Purkinje cell (primary cell): ENCODE data around the gene ACO2. TPM values are rescaled to one million over a fixed set of nuclear protein-coding genes. Genes with fewer than 3 reads are reported as not detected.

Experiments
- polyA plus RNA-seq: library from polyadenylated mRNA; unstranded; fragments of >200 nt; fragmentation: Nextera tagmentation; gene quantifications from 2 replicates; pipeline ENCODE4 v1.2.1, GENCODE V29; 2014

The ACO2 gene
- polyA plus RNA-seq, result 26.3 and 29.0 TPM in 2 replicates

GRCh38 chr22:41468381-41469217 is at the start of gene ACO2, which contains the start of gene PHF5A:
TSS of gene ACO2 (plus strand) at chr22:41469117. CDS start at chr22:41469147, 30 bp downstream.
TSS of gene PHF5A (minus strand) at chr22:41468692. CDS start at chr22:41468653, 39 bp downstream.

GRCh38 chr22:41446639-41447434 is 22.1 kb upstream of the ACO2 start, which contains the start of gene TOB2:
TSS of gene TOB2 (minus strand) at chr22:41446801. CDS start at chr22:41437345, 9,456 bp downstream.

GRCh38 chr22:41543854-41544670 is 75.1 kb downstream of the ACO2 start, which contains the start of gene POLR3H:
TSS of gene POLR3H (minus strand) at chr22:41544470. CDS start at chr22:41544101, 369 bp downstream.

Other genes starting within 250 kb of the ACO2 start
- gene CHADL, start 228.2 kb upstream of the ACO2 start, polyA plus RNA-seq, result 0.28 and 0.65 TPM in 2 replicates
- 2.4 and 8.7 TPM in 2 replicates for gene RANGAP1, start 182.9 kb upstream of the ACO2 start, polyA plus RNA-seq
- 0.20 and 0.35 TPM in 2 replicates for gene ZC3H7B, start 167.6 kb upstream of the ACO2 start, polyA plus RNA-seq
- gene TEF, start 87.2 kb upstream of the ACO2 start, polyA plus RNA-seq, result 1.9 and 3.8 TPM in 2 replicates
- gene TOB2, start 22.3 kb upstream of the ACO2 start, polyA plus RNA-seq, result 2.6 and 3.0 TPM in 2 replicates
- gene PHF5A, start 425 bp upstream of the ACO2 start, polyA plus RNA-seq, result 1.5 and 9.5 TPM in 2 replicates
- gene POLR3H, start 75.4 kb downstream of the ACO2 start, polyA plus RNA-seq, result 16.1 and 19.1 TPM in 2 replicates
- gene CSDC2, start 91.9 kb downstream of the ACO2 start, polyA plus RNA-seq, result 14.8 and 19.4 TPM in 2 replicates
- 12.1 and 33.2 TPM in 2 replicates for gene PMM1, start 120.7 kb downstream of the ACO2 start, polyA plus RNA-seq
- gene DESI1, start 151.9 kb downstream of the ACO2 start, polyA plus RNA-seq, result 12.1 and 15.0 TPM in 2 replicates
- 155 and 163 TPM in 2 replicates for gene XRCC6, start 152.2 kb downstream of the ACO2 start, polyA plus RNA-seq
- gene SNU13, start 219.8 kb downstream of the ACO2 start, polyA plus RNA-seq, result 515 and 524 TPM in 2 replicates
- 7.7 and 7.9 TPM in 2 replicates for gene MEI1, start 230.4 kb downstream of the ACO2 start, polyA plus RNA-seq